OCI-M2 (cell line): ENCODE data around the gene DET1.
"Not testable (repeated sequence)": the region's sequence is repeated elsewhere in the genome, so short reads cannot be mapped to it uniquely, and the experiment has no call there.

Source experiments
- DNase-seq: peaks from one replicate; lab custom pipeline; 2025; ENCODE audit not compliant: unreplicated experiment; lab: John Stamatoyannopoulos, UW

DET1 gene

GRCh38 chr15:88546248-88547129 lies at the start of gene DET1:
Gene DET1 (minus strand): TSS chr15:88546681. CDS start chr15:88531705, 14,976 bp downstream.
- peak; percentile 16 for DNase-seq

- DNase-seq: no peak
Observed at GRCh38 chr15:88591384-88591783, 44.9 kb upstream of the DET1 start.

GRCh38 chr15:88590759-88591158 lies 44.3 kb upstream of the DET1 start:
- no peak for DNase-seq

GRCh38 chr15:88586401-88587162 lies 40.1 kb upstream of the DET1 start:
- no peak for DNase-seq

GRCh38 chr15:88580532-88580931 lies 34.1 kb upstream of the DET1 start:
- DNase-seq: no peak

GRCh38 chr15:88579322-88579721 lies 32.8 kb upstream of the DET1 start:
- DNase-seq: no peak

GRCh38 chr15:88574655-88575054 lies 28.2 kb upstream of the DET1 start:
- no peak for DNase-seq

- no peak for DNase-seq
Observed at GRCh38 chr15:88574077-88574476, 27.6 kb upstream of the DET1 start.

GRCh38 chr15:88571852-88572259 lies 25.4 kb upstream of the DET1 start:
- no peak for DNase-seq

- no peak for DNase-seq
Observed at GRCh38 chr15:88571153-88571851, 24.8 kb upstream of the DET1 start.

GRCh38 chr15:88568589-88568988 lies 22.1 kb upstream of the DET1 start:
- no peak for DNase-seq

GRCh38 chr15:88564741-88565140 lies 18.3 kb upstream of the DET1 start:
- no peak for DNase-seq

- DNase-seq: no peak
Observed at GRCh38 chr15:88563638-88564037, 17.2 kb upstream of the DET1 start.

GRCh38 chr15:88559565-88559964 lies 13.1 kb upstream of the DET1 start:
- not testable (repeated sequence) for DNase-seq

GRCh38 chr15:88558026-88558425 lies 11.5 kb upstream of the DET1 start:
- DNase-seq: not testable (repeated sequence)

GRCh38 chr15:88548009-88548408 lies 1.5 kb upstream of the DET1 start:
- DNase-seq: not testable (repeated sequence)

- not testable (repeated sequence) for DNase-seq
Observed at GRCh38 chr15:88545578-88546247, 768 bp downstream of the DET1 start.

GRCh38 chr15:88543065-88543776 lies 3.3 kb downstream of the DET1 start:
- DNase-seq: no peak

- no peak for DNase-seq
Observed at GRCh38 chr15:88542342-88542733, 4.1 kb downstream of the DET1 start.

- no peak for DNase-seq
Observed at GRCh38 chr15:88541709-88542341, 4.7 kb downstream of the DET1 start.
